HCT116 (cell line): ENCODE data around the gene TNNT2.

Source experiments
- EZH2 ChIP-seq: fragments of 200-600 bp; sonication (generic); IDR thresholded peaks from 2 replicates; pipeline ENCODE4 v1.6.1; 2017; ENCODE audit warnings: antibody characterized with exemption, mixed run types
- JUND ChIP-seq: IDR thresholded peaks from 2 replicates; pipeline ENCODE4 v1.6.1; 2012
- POLR2A ChIP-seq: IDR thresholded peaks from 2 replicates; pipeline ENCODE4 v1.7.0; 2011; ENCODE audit warnings: borderline replicate concordance; ENCODE audit not compliant: insufficient read depth, insufficient read length; ENCODE audit errors: extremely low read depth
- TCF7L2 ChIP-seq: IDR thresholded peaks from 2 replicates; pipeline ENCODE4 v1.7.0; 2011; ENCODE audit warnings: borderline replicate concordance, inconsistent platforms; ENCODE audit not compliant: insufficient read depth, insufficient read length; ENCODE audit errors: extremely low read depth
- TF ChIP-seq, protein P1 (sequence below): IDR thresholded peaks from 2 replicates; pipeline ENCODE4 v1.6.1; 2012
- TF ChIP-seq, protein P2 (sequence below), 3 experiments: fragments of 200-600 bp in 1 of 3; sonication (generic) in 1 of 3; IDR thresholded peaks in 2 of 3; conservative IDR thresholded peaks in 1 of 3; 2 replicates each; pipeline ENCODE4 v1.5.1; 2012 to 2017; ENCODE audit warnings: low read depth in 2 of 3, low read length in 2 of 3, antibody characterized with exemption in 1 of 3, borderline replicate concordance in 1 of 3, control low read depth in 1 of 3, mild to moderate bottlenecking in 1 of 3, mixed read lengths in 1 of 3, mixed run types in 1 of 3, moderate library complexity in 1 of 3; ENCODE audit not compliant: insufficient read depth in 1 of 3

DNA sequence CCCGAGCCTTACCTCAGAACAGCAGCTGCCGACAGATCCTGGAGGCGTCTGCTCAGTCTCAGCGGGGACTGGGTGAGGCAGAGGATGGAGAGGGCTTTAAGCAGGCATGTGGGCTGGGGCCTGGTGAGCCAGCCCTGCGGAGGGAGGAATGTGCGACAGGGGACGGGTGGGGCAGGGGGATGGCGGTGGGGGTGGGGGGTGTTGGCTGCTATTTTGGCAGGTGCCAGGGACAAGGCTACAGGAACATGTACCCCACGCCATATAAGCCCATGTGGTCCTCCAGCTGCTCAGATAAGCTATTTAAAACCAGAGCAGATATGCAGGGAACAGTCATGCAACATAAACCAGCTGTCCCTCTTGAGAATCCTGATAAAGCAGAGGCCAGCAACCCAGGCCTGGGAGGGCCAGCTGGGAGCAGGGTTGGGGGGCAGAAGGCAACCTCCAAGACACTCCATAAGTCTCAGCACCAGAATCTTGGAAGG, at the start of gene TNNT2:
- TF ChIP-seq EZH2 (no peak), POLR2A (no peak), TCF7L2 (no peak), JUND (no peak)
- TF ChIP-seq, protein P1, sequence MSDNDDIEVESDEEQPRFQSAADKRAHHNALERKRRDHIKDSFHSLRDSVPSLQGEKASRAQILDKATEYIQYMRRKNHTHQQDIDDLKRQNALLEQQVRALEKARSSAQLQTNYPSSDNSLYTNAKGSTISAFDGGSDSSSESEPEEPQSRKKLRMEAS, result no peak
- TF ChIP-seq, protein P2, sequence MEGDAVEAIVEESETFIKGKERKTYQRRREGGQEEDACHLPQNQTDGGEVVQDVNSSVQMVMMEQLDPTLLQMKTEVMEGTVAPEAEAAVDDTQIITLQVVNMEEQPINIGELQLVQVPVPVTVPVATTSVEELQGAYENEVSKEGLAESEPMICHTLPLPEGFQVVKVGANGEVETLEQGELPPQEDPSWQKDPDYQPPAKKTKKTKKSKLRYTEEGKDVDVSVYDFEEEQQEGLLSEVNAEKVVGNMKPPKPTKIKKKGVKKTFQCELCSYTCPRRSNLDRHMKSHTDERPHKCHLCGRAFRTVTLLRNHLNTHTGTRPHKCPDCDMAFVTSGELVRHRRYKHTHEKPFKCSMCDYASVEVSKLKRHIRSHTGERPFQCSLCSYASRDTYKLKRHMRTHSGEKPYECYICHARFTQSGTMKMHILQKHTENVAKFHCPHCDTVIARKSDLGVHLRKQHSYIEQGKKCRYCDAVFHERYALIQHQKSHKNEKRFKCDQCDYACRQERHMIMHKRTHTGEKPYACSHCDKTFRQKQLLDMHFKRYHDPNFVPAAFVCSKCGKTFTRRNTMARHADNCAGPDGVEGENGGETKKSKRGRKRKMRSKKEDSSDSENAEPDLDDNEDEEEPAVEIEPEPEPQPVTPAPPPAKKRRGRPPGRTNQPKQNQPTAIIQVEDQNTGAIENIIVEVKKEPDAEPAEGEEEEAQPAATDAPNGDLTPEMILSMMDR (IDR thresholded peaks at IDR 0.05 in 2 of 3, conservative IDR thresholded peaks at IDR 0.05 in 1 of 3; ENCODE audit: borderline replicate concordance in 1 of 3, insufficient read depth in 1 of 3, low read depth in 2 of 3, low read length in 2 of 3), result no peak
